ENCODE results near the gene GPR108. TPM values are rescaled to one million over a fixed set of nuclear protein-coding genes. Genes with fewer than 3 reads are reported as not detected.

Gene GPR108
- total RNA-seq, 5 donors from 2014 or later (not counting 1 experiment from before 2014, with no cell fraction given): 51.8 to 83.3 (median 58.4) TPM

- H3K27ac ChIP-seq (ENCODE audit: low read length): no peak overlapping the region
- no peaks in the 10 kb centered on the region for H3K9me3 Mint-ChIP-seq
- peaks cover 0 to 14% of the 10 kb centered on the region in 2 experiments for H3K27me3 ChIP-seq (replicated peaks in 1 of 2; ENCODE audit: control insufficient read depth in 2 of 2, extremely low read depth in 1 of 2, insufficient read depth in 2 of 2, low read length in 1 of 2)
- H3K4me1 ChIP-seq (ENCODE audit: control insufficient read depth in 1 of 2, extremely low read depth in 1 of 2, insufficient read depth in 2 of 2, low read length in 2 of 2): peaks cover 3 to 17% of the 10 kb centered on the region in 2 experiments
- no peaks in the 10 kb centered on the region for H3K27me3 Mint-ChIP-seq
- peaks cover 35% of the 10 kb centered on the region for H3K36me3 Mint-ChIP-seq
- CTCF ChIA-PET: no interaction called here
- POLR2A ChIA-PET: no interaction called here
- peaks cover 12 to 24% of the 10 kb centered on the region in 2 donors for H3K36me3 ChIP-seq (ENCODE audit: control insufficient read depth in 2 of 2, extremely low read depth in 1 of 2, insufficient read depth in 1 of 2, low read length in 1 of 2)
- no peak for DNase-seq
- ATAC-seq (replicated peaks in 1 of 4): no peak
- no peak overlapping the region for H3K4me3 ChIP-seq (ENCODE audit: control insufficient read depth in 1 of 2, extremely low read depth in 1 of 2, low read length in 1 of 2)
- H3K9me3 ChIP-seq: no peaks in the 10 kb centered on the region
- H3K27ac Mint-ChIP-seq: peak overlapping the region in 1 of 2 donors; percentile 31
- H3K4me3 Mint-ChIP-seq: no peak overlapping the region
- peaks cover 7 to 12% (median 11%) of the 10 kb centered on the region in 3 donors for H3K4me1 Mint-ChIP-seq
- WGBS (ENCODE audit: insufficient coverage): 91% methylated on average over 30 of the region's 41 CpGs
Observed at GRCh38 chr19:6744381-6745301, 7.3 kb upstream of the GPR108 start.

GRCh38 chr19:6743714-6744380 is 6.5 kb upstream of the GPR108 start:
- ATAC-seq (replicated peaks in 1 of 4) (no peak), DNase-seq (no peak)
- ChIA-PET CTCF (no interaction called here), POLR2A (no interaction called here)
- Mint-ChIP-seq H3K36me3 (peaks cover 33% of the 10 kb centered on the region), H3K27me3 (no peaks in the 10 kb centered on the region), H3K27ac (peak overlapping the region; percentile 31 to 37), H3K4me3 (no peak overlapping the region), H3K9me3 (no peaks in the 10 kb centered on the region), H3K4me1 (peaks cover 12 to 18% (median 17%) of the 10 kb centered on the region in 3 donors)
- Histone ChIP-seq H3K9me3 (no peaks in the 10 kb centered on the region), H3K27me3 (replicated peaks in 1 of 2; ENCODE audit: control insufficient read depth in 2 of 2, extremely low read depth in 1 of 2, insufficient read depth in 2 of 2, low read length in 1 of 2) (peaks cover 0 to 14% of the 10 kb centered on the region in 2 experiments), H3K4me1 (ENCODE audit: control insufficient read depth in 1 of 2, extremely low read depth in 1 of 2, insufficient read depth in 2 of 2, low read length in 2 of 2) (peaks cover 5 to 24% of the 10 kb centered on the region in 2 experiments), H3K4me3 (ENCODE audit: control insufficient read depth in 1 of 2, extremely low read depth in 1 of 2, low read length in 1 of 2) (no peak overlapping the region), H3K36me3 (ENCODE audit: control insufficient read depth in 2 of 2, extremely low read depth in 1 of 2, insufficient read depth in 1 of 2, low read length in 1 of 2) (peaks cover 9 to 18% of the 10 kb centered on the region in 2 donors), H3K27ac (ENCODE audit: low read length) (no peak overlapping the region)
- WGBS (ENCODE audit: insufficient coverage): 92% methylated on average over 12 of the region's 15 CpGs

- peaks cover 26% of the 10 kb centered on the region for H3K36me3 Mint-ChIP-seq
- ATAC-seq (replicated peaks in 1 of 4): no peak
- peaks cover 20 to 26% (median 25%) of the 10 kb centered on the region in 3 donors for H3K4me1 Mint-ChIP-seq
- no peaks in the 10 kb centered on the region for H3K27me3 Mint-ChIP-seq
- H3K36me3 ChIP-seq (ENCODE audit: control insufficient read depth in 2 of 2, extremely low read depth in 1 of 2, insufficient read depth in 1 of 2, low read length in 1 of 2): peaks cover 9 to 10% of the 10 kb centered on the region in 2 donors
- ChIA-PET CTCF (no interaction called here), POLR2A (no interaction called here)
- no peak for DNase-seq
- H3K27ac Mint-ChIP-seq: peak overlapping the region in 1 of 2 donors; percentile 57
- H3K9me3 Mint-ChIP-seq: no peaks in the 10 kb centered on the region
- no peak overlapping the region for H3K4me3 ChIP-seq (ENCODE audit: control insufficient read depth in 1 of 2, extremely low read depth in 1 of 2, low read length in 1 of 2)
- H3K27me3 ChIP-seq (replicated peaks in 1 of 2; ENCODE audit: control insufficient read depth in 2 of 2, extremely low read depth in 1 of 2, insufficient read depth in 2 of 2, low read length in 1 of 2): peaks cover 0 to 14% of the 10 kb centered on the region in 2 experiments
- peaks cover 11 to 32% of the 10 kb centered on the region in 2 experiments for H3K4me1 ChIP-seq (ENCODE audit: control insufficient read depth in 1 of 2, extremely low read depth in 1 of 2, insufficient read depth in 2 of 2, low read length in 2 of 2)
- no peak overlapping the region for H3K27ac ChIP-seq (ENCODE audit: low read length)
- no peak overlapping the region for H3K4me3 Mint-ChIP-seq
- H3K9me3 ChIP-seq: no peaks in the 10 kb centered on the region
- WGBS (ENCODE audit: insufficient coverage): 100% methylated on average over 2 of the region's 7 CpGs
Observed at GRCh38 chr19:6743066-6743465, 5.7 kb upstream of the GPR108 start.

- peaks cover 11% of the 10 kb centered on the region for H3K36me3 Mint-ChIP-seq
Observed at GRCh38 chr19:6740589-6741343, 3.4 kb upstream of the GPR108 start.

GRCh38 chr19:6739883-6740588 is 2.7 kb upstream of the GPR108 start:
- ChIA-PET CTCF (interaction anchor here in 1 of 2 donors (0.6 kb wide), 2 partner anchors 98 to 124 kb away, joined by 3 to 5 read pairs; no protein-coding TSS in a partner anchor), POLR2A (no interaction called here)
- Mint-ChIP-seq H3K36me3 (peaks cover 5% of the 10 kb centered on the region), H3K9me3 (no peaks in the 10 kb centered on the region), H3K4me3 (peak overlapping the region; percentile 69 to 95 (median 76)), H3K27me3 (no peaks in the 10 kb centered on the region), H3K4me1 (peaks cover 31 to 43% (median 40%) of the 10 kb centered on the region in 3 donors), H3K27ac (no peak overlapping the region)
- Histone ChIP-seq H3K4me1 (ENCODE audit: control insufficient read depth in 1 of 2, extremely low read depth in 1 of 2, insufficient read depth in 2 of 2, low read length in 2 of 2) (peaks cover 15 to 51% of the 10 kb centered on the region in 2 experiments), H3K27ac (ENCODE audit: low read length) (peak overlapping the region; percentile 12), H3K9me3 (no peaks in the 10 kb centered on the region), H3K36me3 (ENCODE audit: control insufficient read depth in 2 of 2, extremely low read depth in 1 of 2, insufficient read depth in 1 of 2, low read length in 1 of 2) (peaks cover 0 to 5% of the 10 kb centered on the region in 2 donors), H3K4me3 (ENCODE audit: control insufficient read depth in 1 of 2, extremely low read depth in 1 of 2, low read length in 1 of 2) (peak overlapping the region; percentile 60 to 66), H3K27me3 (replicated peaks in 1 of 2; ENCODE audit: control insufficient read depth in 2 of 2, extremely low read depth in 1 of 2, insufficient read depth in 2 of 2, low read length in 1 of 2) (peaks cover 0 to 14% of the 10 kb centered on the region in 2 experiments)
- 0% methylated on average over 12 of the region's 34 CpGs for WGBS (ENCODE audit: insufficient coverage)
- ATAC-seq (replicated peaks in 1 of 4) (no peak), DNase-seq (peak in 2 of 35 experiments; percentile 18 to 35)

More at GRCh38 chr19:6740589-6741343, 3.4 kb upstream of the GPR108 start:
- H3K27me3 ChIP-seq (replicated peaks in 1 of 2; ENCODE audit: control insufficient read depth in 2 of 2, extremely low read depth in 1 of 2, insufficient read depth in 2 of 2, low read length in 1 of 2): peaks cover 0 to 14% of the 10 kb centered on the region in 2 experiments
- ChIA-PET POLR2A (no interaction called here), CTCF (no interaction called here)
- 4% methylated on average over 34 of the region's 46 CpGs for WGBS (ENCODE audit: insufficient coverage)
- Mint-ChIP-seq H3K4me1 (peaks cover 31 to 40% (median 40%) of the 10 kb centered on the region in 3 donors), H3K4me3 (peak overlapping the region; percentile 69 to 95 (median 76)), H3K27ac (peak overlapping the region in 1 of 2 donors; percentile 72), H3K9me3 (no peaks in the 10 kb centered on the region), H3K27me3 (no peaks in the 10 kb centered on the region)
- peak overlapping the region; percentile 60 to 66 for H3K4me3 ChIP-seq (ENCODE audit: control insufficient read depth in 1 of 2, extremely low read depth in 1 of 2, low read length in 1 of 2)
- H3K4me1 ChIP-seq (ENCODE audit: control insufficient read depth in 1 of 2, extremely low read depth in 1 of 2, insufficient read depth in 2 of 2, low read length in 2 of 2): peaks cover 15 to 48% of the 10 kb centered on the region in 2 experiments
- ATAC-seq (replicated peaks in 1 of 4) (no peak), DNase-seq (peak in 4 of 35 experiments; percentile 16 to 33 (median 24))
- H3K9me3 ChIP-seq: no peaks in the 10 kb centered on the region
- peaks cover 0 to 3% of the 10 kb centered on the region in 2 donors for H3K36me3 ChIP-seq (ENCODE audit: control insufficient read depth in 2 of 2, extremely low read depth in 1 of 2, insufficient read depth in 1 of 2, low read length in 1 of 2)
- peak overlapping the region; percentile 12 for H3K27ac ChIP-seq (ENCODE audit: low read length)
